Endothelial cell of umbilical vein (primary cell): ENCODE data around the gene ADGB. TPM values are rescaled to one million over a fixed set of nuclear protein-coding genes. Genes with fewer than 3 reads are reported as not detected.

Experiments used
- BruUV-seq: library from RNA; stranded (reverse); fragments of 400-500 nt; replicated peaks from 2 replicates; lab custom pipeline; 2021; lab: Mats Ljungman, UMichigan
- CTCF ChIA-PET: fragments of 300-600, 350-600 bp; sonication (Branson Sonifier 250); formaldehyde crosslinking; loops from one replicate; lab custom pipeline; 2021; ENCODE audit warnings: antibody characterized with exemption, inconsistent platforms; lab: Charles Lee
- POLR2A ChIA-PET: fragments of 300-600, 350-600 bp; sonication (Branson Sonifier 250); formaldehyde crosslinking; loops from one replicate; lab custom pipeline; 2021; ENCODE audit warnings: antibody characterized with exemption, inconsistent platforms; lab: Charles Lee
- DNase-seq: peaks from one replicate; pipeline ENCODE4 v3.0.0-alpha.2; 2011; ENCODE audit warnings: low read depth, low spot score
- FAIRE-seq: peaks from 2 replicates; lab custom pipeline; 2011; peaks lifted over from hg19 to GRCh38; lab: Jason Lieb, UNC
- H2AFZ ChIP-seq: 2 replicates; pipeline ENCODE4 v1.6.0; 2012; ENCODE audit warnings: low read depth, low read length, control low read depth, inconsistent platforms
- H3K27ac ChIP-seq: 2 replicates; pipeline ENCODE4 v1.5.1; 2011; ENCODE audit warnings: low read depth, mild to moderate bottlenecking, control low read depth, low read length, moderate library complexity; ENCODE audit not compliant: insufficient read depth
- H3K27me3 ChIP-seq, 2 experiments: 2 replicates each; pipeline versions ENCODE4 v1.6.0 to v1.6.1; 2011; ENCODE audit warnings: low read length in 2 of 2, mixed read lengths in 1 of 2; ENCODE audit not compliant: control insufficient read depth in 2 of 2, insufficient read depth in 2 of 2
- H3K36me3 ChIP-seq, 2 experiments: 2 replicates in 1 of 2; 3 replicates in 1 of 2; pipeline ENCODE4 v1.5.1; 2011; ENCODE audit warnings: low read length in 2 of 2, mild to moderate bottlenecking in 1 of 2, moderate library complexity in 1 of 2; ENCODE audit not compliant: control insufficient read depth in 2 of 2, insufficient read depth in 2 of 2; ENCODE audit errors: extremely low read depth in 1 of 2
- H3K4me1 ChIP-seq: 3 replicates; pipeline ENCODE4 v1.5.1; 2011; ENCODE audit warnings: mild to moderate bottlenecking, low read length; ENCODE audit not compliant: control insufficient read depth, insufficient read depth; ENCODE audit errors: extremely low read depth
- H3K4me2 ChIP-seq: 2 replicates; pipeline ENCODE4 v1.6.1; 2011; ENCODE audit warnings: low read length, control low read depth, mixed read lengths; ENCODE audit not compliant: insufficient read depth
- H3K4me3 ChIP-seq, 3 experiments: fragments of 200-600 bp in 1 of 3; sonication (generic), shearing (Covaris generic) in 1 of 3; replicated peaks in 1 of 3; 2 replicates each; pipeline ENCODE4 v1.5.1; 2011 to 2016; ENCODE audit warnings: control low read depth in 3 of 3, low read length in 3 of 3, mild to moderate bottlenecking in 2 of 3, inconsistent platforms in 1 of 3, low read depth in 1 of 3, moderate library complexity in 1 of 3; ENCODE audit not compliant: insufficient read depth in 1 of 3
- H3K79me2 ChIP-seq: 2 replicates; pipeline ENCODE4 v1.6.0; 2012; ENCODE audit warnings: low read length, inconsistent platforms; ENCODE audit not compliant: control insufficient read depth, insufficient read depth
- H3K9ac ChIP-seq: replicated peaks from 2 replicates; pipeline ENCODE3; 2011; ENCODE audit warnings: low read length, control low read depth; ENCODE audit not compliant: insufficient read depth; ENCODE audit errors: extremely low read depth
- H3K9me1 ChIP-seq: replicated peaks from 3 replicates; pipeline ENCODE4 v1.6.0; 2011; ENCODE audit warnings: mild to moderate bottlenecking, low read length; ENCODE audit not compliant: control insufficient read depth, insufficient read depth; ENCODE audit errors: extremely low read depth
- H3K9me3 ChIP-seq: replicated peaks from 2 replicates; pipeline ENCODE4 v1.5.1; 2012; ENCODE audit warnings: low read length, inconsistent platforms; ENCODE audit not compliant: control insufficient read depth, insufficient read depth
- H4K20me1 ChIP-seq: replicated peaks from 2 replicates; pipeline ENCODE3; 2011; ENCODE audit warnings: mild to moderate bottlenecking, low read length; ENCODE audit not compliant: control insufficient read depth, insufficient read depth; ENCODE audit errors: extremely low read depth
- CTCF ChIP-seq, 2 donors: IDR thresholded peaks; 1 replicate in 1 of 2; 2 replicates in 1 of 2; pipeline ENCODE4 v1.5.1; 2011; ENCODE audit warnings: low read length in 2 of 2, mild to moderate bottlenecking in 2 of 2, moderate library complexity in 2 of 2, control low read depth in 1 of 2, inconsistent platforms in 1 of 2, low read depth in 1 of 2; ENCODE audit not compliant: insufficient read depth in 1 of 2; ENCODE audit errors: extremely low read depth in 1 of 2
- EZH2 ChIP-seq: IDR thresholded peaks from 2 replicates; pipeline ENCODE4 v1.6.1; 2012; ENCODE audit warnings: borderline replicate concordance, low read depth, mild to moderate bottlenecking, moderate library complexity, low read length, inconsistent platforms; ENCODE audit not compliant: severe bottlenecking
- FOS ChIP-seq: IDR thresholded peaks from 2 replicates; pipeline ENCODE4 v1.6.1; 2011; ENCODE audit warnings: mild to moderate bottlenecking, low read length, moderate library complexity, borderline replicate concordance; ENCODE audit not compliant: insufficient read depth
- GATA2 ChIP-seq: IDR thresholded peaks from 2 replicates; pipeline ENCODE4 v1.7.0; 2011; ENCODE audit warnings: low read depth, mild to moderate bottlenecking, moderate library complexity, mixed read lengths, low read length; ENCODE audit not compliant: insufficient read length, insufficient read depth
- JUN ChIP-seq: IDR thresholded peaks from 2 replicates; pipeline ENCODE4 v1.6.1; 2011; ENCODE audit warnings: borderline replicate concordance, low read depth; ENCODE audit not compliant: insufficient read length, insufficient read depth
- MAX ChIP-seq: IDR thresholded peaks from 2 replicates; pipeline ENCODE4 v1.6.1; 2011; ENCODE audit not compliant: insufficient read depth, insufficient read length
- MYC ChIP-seq: IDR thresholded peaks from one replicate; pipeline ENCODE4 v1.6.1; 2011; ENCODE audit warnings: mild to moderate bottlenecking, low read depth, low read length
- POLR2A ChIP-seq: IDR thresholded peaks from 2 replicates; pipeline ENCODE4 v1.6.1; 2012; ENCODE audit warnings: low read depth, mild to moderate bottlenecking, control low read depth, low read length
- POLR2AphosphoS5 ChIP-seq: IDR thresholded peaks from 2 replicates; pipeline ENCODE4 v1.6.1; 2012; ENCODE audit warnings: low read depth, mild to moderate bottlenecking, control low read depth, low read length, moderate library complexity; ENCODE audit not compliant: insufficient read depth
- dilution Hi-C: fragments of 300-500 bp; cut with MboI; formaldehyde crosslinking; loops from one replicate; pipeline ENCODE4 v1.15.0; 2019; ENCODE audit warnings: low sequenced_read_pairs; ENCODE audit not compliant: extremely low pct_ligation_motif_present
- intact Hi-C: fragments of 100-400 bp; cut with micrococcal nuclease; formaldehyde crosslinking; loops from one replicate; pipeline ENCODE4 v1.10.0; 2022
- polyA plus RNA-seq, 4 experiments: library from polyadenylated mRNA; depleted of rRNA in 3 of 4; stranded (reverse) in 3 of 4; unstranded in 1 of 4; fragments of >200 nt; gene quantifications; 2 replicates each; pipeline versions ENCODE4 v1.2.1 to v1.2.3, GENCODE V29; 2011 to 2012; ENCODE audit warnings: missing spikeins in 1 of 4
- total RNA-seq: library from RNA; stranded (reverse); gene quantifications from 2 replicates; pipeline ENCODE4 v1.2.3, GENCODE V29; 2021

Gene ADGB
- total and polyA plus RNA-seq, 2 donors (not counting 3 experiments of a cell fraction or from before 2014, with no cell fraction given), result not detected

GRCh38 chr6:146590492-146590891 lies 8.3 kb upstream of the ADGB start:
- Histone ChIP-seq H3K36me3 (no peaks in the 10 kb centered on the region), H3K9ac (no peak overlapping the region), H4K20me1 (no peaks in the 10 kb centered on the region), H3K27me3 (peaks cover 0 to 3% of the 10 kb centered on the region in 2 experiments), H3K27ac (no peak overlapping the region), H2AFZ (no peak overlapping the region), H3K4me3 (no peak overlapping the region), H3K79me2 (no peaks in the 10 kb centered on the region), H3K9me3 (no peaks in the 10 kb centered on the region), H3K4me2 (no peak overlapping the region), H3K4me1 (no peaks in the 10 kb centered on the region), H3K9me1 (no peaks in the 10 kb centered on the region)
- TF ChIP-seq EZH2 (no peak), MAX (no peak), GATA2 (no peak), MYC (no peak), JUN (no peak), POLR2AphosphoS5 (no peak), CTCF (IDR thresholded peaks at IDR 0.05; ENCODE audit: extremely low read depth in 1 of 2, insufficient read depth in 1 of 2, low read depth in 1 of 2, low read length in 2 of 2) (no peak), POLR2A (no peak), FOS (no peak)
- no peak for DNase-seq
- FAIRE-seq, result no peak
- CTCF ChIA-PET, result no interaction called here
- no TSS peak for BruUV-seq
- intact Hi-C loops (no loop called here), dilution Hi-C loops (no loop called here)
- POLR2A ChIA-PET, result no interaction called here
